GM12878 (cell line): ENCODE results near the gene UFD1. TPM values are rescaled to one million over a fixed set of nuclear protein-coding genes. Genes with fewer than 3 reads are reported as not detected.

Experiments used
- ATAC-seq: fragments of 200-7000 bp; cut with Tn5 transposase; 3 replicates; pipeline ENCODE4 v1.9.1; 2020; ENCODE audit warnings: mild to moderate bottlenecking, moderate library complexity
- BruUV-seq: library from RNA; stranded (reverse); fragments of 400-500 nt; replicated peaks from 2 replicates; lab custom pipeline; 2021; lab: Mats Ljungman, UMichigan
- CTCF ChIA-PET: fragments of 300-600 bp; sonication (Branson Sonifier 250); formaldehyde crosslinking; extraction: SDS; loops from one replicate; lab custom pipeline; 2021; ENCODE audit warnings: inconsistent platforms; lab: Yijun Ruan, JAX
- POLR2A ChIA-PET: fragments of 350-600 bp; formaldehyde crosslinking; extraction: SDS; loops from one replicate; lab custom pipeline; 2021; ENCODE audit warnings: inconsistent platforms; lab: Charles Lee
- RAD21 ChIA-PET: fragments of 300-600 bp; sonication (Branson Sonifier 250); formaldehyde crosslinking; loops from one replicate; lab custom pipeline; 2023; ENCODE audit warnings: antibody characterized with exemption; ENCODE audit not compliant: unreplicated experiment; lab: Charles Lee
- SMC1A ChIA-PET: fragments of 300-600 bp; sonication (Branson Sonifier 250); formaldehyde crosslinking; loops from one replicate; lab custom pipeline; 2023; ENCODE audit not compliant: unreplicated experiment, uncharacterized antibody; lab: Charles Lee
- DNase-seq: peaks from one replicate; pipeline ENCODE4 v3.0.0-alpha.2; 2011; ENCODE audit warnings: low read depth, low spot score
- FAIRE-seq: peaks from 3 replicates; lab custom pipeline; 2011; peaks lifted over from hg19 to GRCh38; lab: Jason Lieb, UNC
- H2AFZ ChIP-seq: 2 replicates; pipeline ENCODE4 v1.6.0; 2011; ENCODE audit warnings: low read depth, low read length, control low read depth; ENCODE audit not compliant: control insufficient read depth
- H3K27ac ChIP-seq: 2 replicates; pipeline ENCODE4 v1.5.1; 2011; ENCODE audit warnings: control low read depth; ENCODE audit not compliant: control insufficient read depth, insufficient read depth
- H3K27me3 ChIP-seq, 2 experiments: replicated peaks in 1 of 2; 2 replicates each; pipeline versions ENCODE4 v1.6.0 to v1.6.1; 2011; ENCODE audit warnings: low read length in 1 of 2; ENCODE audit not compliant: control insufficient read depth in 2 of 2, insufficient read depth in 2 of 2
- H3K36me3 ChIP-seq, 2 experiments: 2 replicates each; pipeline ENCODE4 v1.5.1; 2011; ENCODE audit warnings: low read length in 1 of 2; ENCODE audit not compliant: control insufficient read depth in 2 of 2, insufficient read depth in 2 of 2
- H3K4me1 ChIP-seq: 2 replicates; pipeline ENCODE4 v1.6.1; 2011; ENCODE audit warnings: mild to moderate bottlenecking, low read length, moderate library complexity, mixed read lengths; ENCODE audit not compliant: control insufficient read depth, insufficient read depth
- H3K4me2 ChIP-seq: 2 replicates; pipeline ENCODE4 v1.6.0; 2011; ENCODE audit warnings: control low read depth; ENCODE audit not compliant: control insufficient read depth, insufficient read depth
- H3K4me3 ChIP-seq: fragments of 200-600 bp; sonication (generic); 2 replicates; pipeline ENCODE4 v1.5.1; 2016
- H3K79me2 ChIP-seq: 2 replicates; pipeline ENCODE4 v1.6.0; 2011; ENCODE audit warnings: low read length; ENCODE audit not compliant: control insufficient read depth, insufficient read depth
- H3K9ac ChIP-seq: 2 replicates; pipeline ENCODE4 v1.8.0; 2011; ENCODE audit warnings: low read length, control low read depth, mixed read lengths; ENCODE audit not compliant: control insufficient read depth, insufficient read depth
- H3K9me3 ChIP-seq: replicated peaks from 3 replicates; pipeline ENCODE4 v1.5.1; 2011; ENCODE audit warnings: mild to moderate bottlenecking, low read length; ENCODE audit not compliant: control insufficient read depth, insufficient read depth
- H4K20me1 ChIP-seq: 2 replicates; pipeline ENCODE4 v1.6.0; 2011; ENCODE audit not compliant: control insufficient read depth, insufficient read depth
- EGR1 ChIP-seq, 2 experiments: IDR thresholded peaks; 1 replicate in 1 of 2; 2 replicates in 1 of 2; pipeline ENCODE4 v1.6.1; 2011 to 2012; ENCODE audit warnings: low read depth in 2 of 2, low read length in 2 of 2, borderline replicate concordance in 1 of 2, mild to moderate bottlenecking in 1 of 2, moderate library complexity in 1 of 2
- ESRRA ChIP-seq: IDR thresholded peaks from 2 replicates; pipeline ENCODE4 v1.6.1; 2012; ENCODE audit warnings: mild to moderate bottlenecking, low read length, improper control_type of control experiment
- NFYA ChIP-seq: IDR thresholded peaks from 2 replicates; pipeline ENCODE4 v1.6.1; 2011; ENCODE audit warnings: low read depth, mild to moderate bottlenecking, low read length, improper control_type of control experiment, borderline replicate concordance
- PAX8 ChIP-seq: fragments of 450-650 bp; IDR thresholded peaks from 2 replicates; pipeline ENCODE4 v1.6.1; 2017; ENCODE audit warnings: mild to moderate bottlenecking, moderate library complexity
- SP1 ChIP-seq: IDR thresholded peaks from one replicate; pipeline ENCODE4 v1.6.1; 2011; ENCODE audit warnings: low read depth, low read length
- SREBF1 ChIP-seq: IDR thresholded peaks from 2 replicates; pipeline ENCODE4 v1.6.1; 2012; ENCODE audit warnings: mild to moderate bottlenecking, low read length
- TARDBP ChIP-seq: IDR thresholded peaks from 2 replicates; pipeline ENCODE4 v1.6.1; 2016; ENCODE audit warnings: borderline replicate concordance
- ZSCAN29 ChIP-seq: fragments of 450-650 bp; IDR thresholded peaks from 2 replicates; pipeline ENCODE4 v1.6.1; 2017; ENCODE audit warnings: mild to moderate bottlenecking, moderate library complexity
- WGBS: methylation state at CpG from one replicate; pipeline ENCODE4 v1.1.6; 2016; ENCODE audit warnings: low lambda C conversion rate; ENCODE audit not compliant: insufficient replicate concordance, insufficient coverage; ENCODE audit errors: missing lambda C conversion rate; 5-methylcytosine and 5-hydroxymethylcytosine counted together
- in situ Hi-C: fragments of 300-500 bp; cut with MboI; formaldehyde crosslinking; loops from 9 replicates; pipeline ENCODE4 v1.14.3; 2018; ENCODE audit warnings: mixed read lengths
- intact Hi-C: fragments of 100-400 bp; cut with micrococcal nuclease; formaldehyde crosslinking; loops from one replicate; pipeline ENCODE4 v1.14.2; 2022; ENCODE audit not compliant: unreplicated experiment
- polyA plus RNA-seq, 11 experiments: library from polyadenylated mRNA; depleted of rRNA in 4 of 11; unstranded in 6 of 11; stranded (reverse) in 5 of 11; fragments of >200 nt; fragmentation: Nextera tagmentation in 4 of 11; fragmentation: Illumina TruSeq in 1 of 11; extraction: Ambion mirVana in 4 of 11; extraction: Trizol in 1 of 11; gene quantifications; 1 replicate in 1 of 11; 2 replicates in 10 of 11; pipeline versions ENCODE4 v1.2.1 to v1.2.3, GENCODE V29; 2011 to 2016; ENCODE audit warnings: inconsistent platforms in 2 of 11, missing spikeins in 2 of 11, low read depth in 1 of 11
- total RNA-seq, 4 experiments: library from RNA; depleted of rRNA in 3 of 4; stranded (reverse); fragments of >200 nt in 3 of 4; fragmentation: Illumina TruSeq in 1 of 4; extraction: Trizol in 1 of 4; gene quantifications; 2 replicates each; pipeline versions ENCODE4 v1.2.1 to v1.2.3, GENCODE V29; 2013 to 2021
- TF ChIP-seq, protein P1 (sequence below): fragments of 450-650 bp; IDR thresholded peaks from 2 replicates; pipeline ENCODE4 v1.6.1; 2018; ENCODE audit warnings: mild to moderate bottlenecking, low read depth, moderate library complexity; ENCODE audit not compliant: partially characterized antibody
- TF ChIP-seq, protein P2 (sequence below): fragments of 450-650 bp; IDR thresholded peaks from 2 replicates; pipeline ENCODE4 v1.6.1; 2016; ENCODE audit warnings: mild to moderate bottlenecking
- TF ChIP-seq, protein P3 (sequence below): fragments of 150-350 bp; IDR thresholded peaks from 2 replicates; pipeline ENCODE4 v1.6.1; 2016; ENCODE audit warnings: low read depth, low read length

UFD1 gene
- total and polyA plus RNA-seq, 10 of the 15 experiments (the other 5 are each of a cell fraction or from before 2014, with no cell fraction given) = 67.2 to 143 (median 117) TPM

DNA sequence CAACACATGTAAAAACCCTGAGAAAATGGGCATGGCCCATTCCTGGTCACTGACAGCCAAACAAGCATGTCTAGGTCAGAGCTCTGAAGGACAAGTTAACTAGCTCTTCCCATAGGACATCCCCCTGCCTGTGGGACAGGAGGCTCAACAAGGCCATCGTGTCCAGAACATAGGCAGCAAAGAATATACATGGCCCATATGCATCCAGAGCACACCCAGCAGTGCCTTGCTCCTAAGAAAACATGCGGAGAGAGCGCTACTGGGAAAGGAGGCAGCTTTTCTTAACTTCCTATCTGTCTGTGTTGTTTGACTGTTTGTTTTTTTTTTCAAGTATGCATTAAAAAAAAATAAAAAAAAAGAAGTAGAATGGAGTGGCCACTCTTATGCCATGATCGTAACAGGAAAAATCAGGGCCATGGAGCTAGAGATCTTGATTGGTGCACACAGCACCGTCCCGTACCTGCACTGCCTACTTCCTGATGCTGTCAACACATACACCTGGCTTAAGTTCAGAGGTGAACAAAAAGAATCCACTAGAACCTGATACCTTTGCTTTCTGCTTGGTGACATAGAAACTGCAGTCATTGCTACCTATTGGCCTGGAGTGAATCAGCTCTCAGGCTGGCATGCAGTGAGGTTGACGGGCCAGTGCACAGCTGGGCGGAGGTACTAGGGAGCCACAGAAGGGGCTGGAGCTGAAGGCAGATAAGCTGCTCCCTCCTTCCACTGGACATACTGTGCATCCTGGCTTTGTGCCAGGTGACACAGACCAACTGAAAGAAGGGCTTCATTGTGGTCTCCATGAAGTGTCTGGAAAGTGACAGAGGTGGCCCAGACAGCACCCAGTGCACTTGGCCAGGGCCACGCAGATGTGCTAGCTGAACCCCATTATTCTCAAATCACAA, 11.9 kb downstream of the UFD1 start (continued):
- TF ChIP-seq, protein P1, sequence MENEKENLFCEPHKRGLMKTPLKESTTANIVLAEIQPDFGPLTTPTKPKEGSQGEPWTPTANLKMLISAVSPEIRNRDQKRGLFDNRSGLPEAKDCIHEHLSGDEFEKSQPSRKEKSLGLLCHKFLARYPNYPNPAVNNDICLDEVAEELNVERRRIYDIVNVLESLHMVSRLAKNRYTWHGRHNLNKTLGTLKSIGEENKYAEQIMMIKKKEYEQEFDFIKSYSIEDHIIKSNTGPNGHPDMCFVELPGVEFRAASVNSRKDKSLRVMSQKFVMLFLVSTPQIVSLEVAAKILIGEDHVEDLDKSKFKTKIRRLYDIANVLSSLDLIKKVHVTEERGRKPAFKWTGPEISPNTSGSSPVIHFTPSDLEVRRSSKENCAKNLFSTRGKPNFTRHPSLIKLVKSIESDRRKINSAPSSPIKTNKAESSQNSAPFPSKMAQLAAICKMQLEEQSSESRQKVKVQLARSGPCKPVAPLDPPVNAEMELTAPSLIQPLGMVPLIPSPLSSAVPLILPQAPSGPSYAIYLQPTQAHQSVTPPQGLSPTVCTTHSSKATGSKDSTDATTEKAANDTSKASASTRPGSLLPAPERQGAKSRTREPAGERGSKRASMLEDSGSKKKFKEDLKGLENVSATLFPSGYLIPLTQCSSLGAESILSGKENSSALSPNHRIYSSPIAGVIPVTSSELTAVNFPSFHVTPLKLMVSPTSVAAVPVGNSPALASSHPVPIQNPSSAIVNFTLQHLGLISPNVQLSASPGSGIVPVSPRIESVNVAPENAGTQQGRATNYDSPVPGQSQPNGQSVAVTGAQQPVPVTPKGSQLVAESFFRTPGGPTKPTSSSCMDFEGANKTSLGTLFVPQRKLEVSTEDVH = no peak
- TF ChIP-seq, protein P2, sequence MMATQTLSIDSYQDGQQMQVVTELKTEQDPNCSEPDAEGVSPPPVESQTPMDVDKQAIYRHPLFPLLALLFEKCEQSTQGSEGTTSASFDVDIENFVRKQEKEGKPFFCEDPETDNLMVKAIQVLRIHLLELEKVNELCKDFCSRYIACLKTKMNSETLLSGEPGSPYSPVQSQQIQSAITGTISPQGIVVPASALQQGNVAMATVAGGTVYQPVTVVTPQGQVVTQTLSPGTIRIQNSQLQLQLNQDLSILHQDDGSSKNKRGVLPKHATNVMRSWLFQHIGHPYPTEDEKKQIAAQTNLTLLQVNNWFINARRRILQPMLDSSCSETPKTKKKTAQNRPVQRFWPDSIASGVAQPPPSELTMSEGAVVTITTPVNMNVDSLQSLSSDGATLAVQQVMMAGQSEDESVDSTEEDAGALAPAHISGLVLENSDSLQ = no peak

DNA sequence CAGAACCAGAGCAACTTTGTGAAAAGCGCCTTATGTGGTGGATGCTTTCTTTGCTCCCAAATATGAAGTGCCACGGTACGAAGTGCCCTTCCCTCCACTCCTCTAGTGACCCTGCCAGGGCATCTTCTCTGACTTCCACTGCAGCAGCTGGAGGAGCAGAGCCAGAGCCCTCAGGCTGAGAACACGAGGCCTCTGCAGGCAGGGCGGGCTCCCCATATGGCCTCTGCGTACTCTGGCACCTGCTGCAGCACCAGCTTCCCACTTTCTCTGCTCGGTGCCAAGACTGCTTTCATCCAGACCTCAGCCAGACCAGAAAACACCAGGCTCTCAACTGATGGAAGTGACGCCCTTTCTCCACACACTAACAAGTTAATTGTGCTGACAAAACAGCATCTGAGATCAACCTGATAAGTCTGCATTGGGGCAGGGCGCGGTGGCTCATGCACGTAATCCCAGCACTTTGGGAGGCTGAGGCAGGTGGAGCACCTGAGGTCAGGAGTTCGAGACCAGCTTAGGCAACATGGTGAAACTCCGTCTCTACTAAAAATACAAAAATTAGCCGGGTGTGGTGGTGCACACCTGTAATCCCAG, 12.8 kb downstream of the UFD1 start:
- intact Hi-C loops = no loop called here
- Histone ChIP-seq H3K9me3 (no peaks in the 10 kb centered on the region), H3K36me3 (peaks cover 33 to 44% of the 10 kb centered on the region in 2 experiments), H3K4me1 (no peaks in the 10 kb centered on the region), H3K27ac (no peak overlapping the region), H3K79me2 (no peaks in the 10 kb centered on the region; the same call in 1 of the 2 replicates), H3K4me3 (no peak overlapping the region), H2AFZ (no peak overlapping the region), H3K4me2 (no peak overlapping the region), H3K9ac (no peak overlapping the region), H4K20me1 (peaks cover 2% of the 10 kb centered on the region; the same call in 1 of the 2 replicates), H3K27me3 (no peaks in the 10 kb centered on the region)
- no TSS peak for BruUV-seq
- DNase-seq (no peak), FAIRE-seq (no peak), ATAC-seq (no peak)
- ChIA-PET CTCF (interaction anchor here (0.9 to 1.4 kb wide), 3 partner anchors 8 to 14 kb away, joined by 3 to 8 read pairs (median 4); partner anchors contain the start of gene CDC45), SMC1A (interaction anchor here (1.2 kb wide), 1 partner anchor 11 kb away, joined by 3 read pairs; no protein-coding TSS in a partner anchor), RAD21 (no interaction called here), POLR2A (no interaction called here)
- 92% methylated on average over 14 of the region's 14 CpGs for WGBS
- in situ Hi-C loops = no loop called here
- no peak for TF ChIP-seq PAX8
- TF ChIP-seq ZSCAN29 = no peak
- no peak for TF ChIP-seq NFYA
- TF ChIP-seq ESRRA = no peak
- TF ChIP-seq, protein P3, sequence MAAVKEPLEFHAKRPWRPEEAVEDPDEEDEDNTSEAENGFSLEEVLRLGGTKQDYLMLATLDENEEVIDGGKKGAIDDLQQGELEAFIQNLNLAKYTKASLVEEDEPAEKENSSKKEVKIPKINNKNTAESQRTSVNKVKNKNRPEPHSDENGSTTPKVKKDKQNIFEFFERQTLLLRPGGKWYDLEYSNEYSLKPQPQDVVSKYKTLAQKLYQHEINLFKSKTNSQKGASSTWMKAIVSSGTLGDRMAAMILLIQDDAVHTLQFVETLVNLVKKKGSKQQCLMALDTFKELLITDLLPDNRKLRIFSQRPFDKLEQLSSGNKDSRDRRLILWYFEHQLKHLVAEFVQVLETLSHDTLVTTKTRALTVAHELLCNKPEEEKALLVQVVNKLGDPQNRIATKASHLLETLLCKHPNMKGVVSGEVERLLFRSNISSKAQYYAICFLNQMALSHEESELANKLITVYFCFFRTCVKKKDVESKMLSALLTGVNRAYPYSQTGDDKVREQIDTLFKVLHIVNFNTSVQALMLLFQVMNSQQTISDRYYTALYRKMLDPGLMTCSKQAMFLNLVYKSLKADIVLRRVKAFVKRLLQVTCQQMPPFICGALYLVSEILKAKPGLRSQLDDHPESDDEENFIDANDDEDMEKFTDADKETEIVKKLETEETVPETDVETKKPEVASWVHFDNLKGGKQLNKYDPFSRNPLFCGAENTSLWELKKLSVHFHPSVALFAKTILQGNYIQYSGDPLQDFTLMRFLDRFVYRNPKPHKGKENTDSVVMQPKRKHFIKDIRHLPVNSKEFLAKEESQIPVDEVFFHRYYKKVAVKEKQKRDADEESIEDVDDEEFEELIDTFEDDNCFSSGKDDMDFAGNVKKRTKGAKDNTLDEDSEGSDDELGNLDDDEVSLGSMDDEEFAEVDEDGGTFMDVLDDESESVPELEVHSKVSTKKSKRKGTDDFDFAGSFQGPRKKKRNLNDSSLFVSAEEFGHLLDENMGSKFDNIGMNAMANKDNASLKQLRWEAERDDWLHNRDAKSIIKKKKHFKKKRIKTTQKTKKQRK = no peak
- TF ChIP-seq, protein P2 = no peak
- no peak for TF ChIP-seq SP1
- TF ChIP-seq TARDBP = no peak
- no peak for TF ChIP-seq EGR1 (IDR thresholded peaks at IDR 0.05; ENCODE audit: borderline replicate concordance in 1 of 2, low read depth in 2 of 2, low read length in 2 of 2)
- no peak for TF ChIP-seq SREBF1
